Breast epithelium (tissue), 4 donors: ENCODE results near the gene L3MBTL3. TPM values are rescaled to one million over a fixed set of nuclear protein-coding genes. Genes with fewer than 3 reads are reported as not detected.

Experiments
- DNase-seq, 2 donors: peaks; one replicate each; pipeline ENCODE4 v3.0.0-alpha.2; 2019; ENCODE audit warnings: low spot score in 2 of 2
- H3K27ac ChIP-seq, 2 donors: fragments of 200-600 bp; sonication (generic) in 1 of 2; one replicate each; pipeline ENCODE4 v1.5.1; 2016 to 2019; ENCODE audit warnings: mild to moderate bottlenecking in 1 of 2
- H3K27me3 ChIP-seq, 2 donors: fragments of 200-600 bp; sonication (generic) in 1 of 2; one replicate each; pipeline versions ENCODE4 v1.5.1 to v1.6.0; 2017 to 2019; ENCODE audit warnings: control low read depth in 1 of 2, mild to moderate bottlenecking in 1 of 2
- H3K36me3 ChIP-seq: fragments of 200-600 bp; one replicate; pipeline ENCODE4 v1.5.1; 2019
- H3K4me1 ChIP-seq, 2 donors: fragments of 200-600 bp; sonication (generic); one replicate each; pipeline ENCODE4 v1.5.1; 2016 to 2019; ENCODE audit warnings: control low read depth in 1 of 2
- H3K4me3 ChIP-seq, 3 donors: fragments of 200-600 bp; sonication (generic); 1 replicate in 2 of 3; 2 replicates in 1 of 3; pipeline ENCODE4 v1.5.1; 2016 to 2019; ENCODE audit warnings: mild to moderate bottlenecking in 3 of 3, moderate library complexity in 2 of 3
- H3K9me3 ChIP-seq, 2 donors: fragments of 200-600 bp; sonication (generic) in 1 of 2; one replicate each; pipeline ENCODE4 v1.5.1; 2016 to 2019; ENCODE audit warnings: control low read depth in 1 of 2
- CTCF ChIP-seq, 3 donors: fragments of 450-650 bp; IDR thresholded peaks; one replicate each; pipeline ENCODE4 v1.5.1; 2016 to 2017; ENCODE audit warnings: antibody characterized with exemption in 3 of 3, mild to moderate bottlenecking in 3 of 3, moderate library complexity in 3 of 3
- POLR2A ChIP-seq: fragments of 450-650 bp; IDR thresholded peaks from one replicate; pipeline ENCODE4 v1.6.1; 2016; ENCODE audit warnings: antibody characterized with exemption, mild to moderate bottlenecking, moderate library complexity
- POLR2AphosphoS5 ChIP-seq, 3 donors: sonication (generic); formaldehyde crosslinking; IDR thresholded peaks; one replicate each; pipeline ENCODE4 v1.6.1; 2017; ENCODE audit warnings: antibody characterized with exemption in 3 of 3
- intact Hi-C: fragments of 100-400 bp; cut with DNase I; formaldehyde crosslinking; loops from one replicate; pipeline ENCODE4 v1.15.1; 2023; ENCODE audit warnings: low total_unique reads
- total RNA-seq, 3 donors: library from RNA; depleted of rRNA; stranded (reverse); fragments of >200 nt; gene quantifications; one replicate each; pipeline ENCODE4 v1.1.0, GENCODE V29; 2016

Gene L3MBTL3
- total RNA-seq, 3 donors from 2014 or later: 7.4 to 16.7 (median 9.7) TPM

GRCh38 chr6:130090796-130091195 is 72.4 kb downstream of the L3MBTL3 start:
- intact Hi-C loops: no loop called here
- Histone ChIP-seq H3K27ac (no peak overlapping the region), H3K36me3 (no peaks in the 10 kb centered on the region)

GRCh38 chr6:130093546-130093945 is 75.2 kb downstream of the L3MBTL3 start:
- TF ChIP-seq POLR2AphosphoS5 (IDR thresholded peaks at IDR 0.05): no peak
- TF ChIP-seq POLR2A: no peak
- no peak for TF ChIP-seq CTCF (IDR thresholded peaks at IDR 0.05)

More at GRCh38 chr6:130090796-130091195, 72.4 kb downstream of the L3MBTL3 start:
- Histone ChIP-seq H3K27me3 (no peaks in the 10 kb centered on the region), H3K4me3 (no peak overlapping the region), H3K9me3 (no peaks in the 10 kb centered on the region), H3K4me1 (no peaks in the 10 kb centered on the region)
- no peak for DNase-seq
- TF ChIP-seq POLR2A (no peak), CTCF (IDR thresholded peaks at IDR 0.05) (no peak), POLR2AphosphoS5 (IDR thresholded peaks at IDR 0.05) (no peak)

GRCh38 chr6:130098317-130098716 is 79.9 kb downstream of the L3MBTL3 start:
- Histone ChIP-seq H3K36me3 (no peaks in the 10 kb centered on the region), H3K4me3 (no peak overlapping the region), H3K27ac (no peak overlapping the region), H3K9me3 (no peaks in the 10 kb centered on the region), H3K4me1 (no peaks in the 10 kb centered on the region), H3K27me3 (no peaks in the 10 kb centered on the region)
- DNase-seq: no peak
- intact Hi-C loops: no loop called here
- TF ChIP-seq POLR2AphosphoS5 (IDR thresholded peaks at IDR 0.05) (no peak), CTCF (IDR thresholded peaks at IDR 0.05) (no peak), POLR2A (no peak)

More at GRCh38 chr6:130093546-130093945, 75.2 kb downstream of the L3MBTL3 start:
- Histone ChIP-seq H3K9me3 (no peaks in the 10 kb centered on the region), H3K27ac (no peak overlapping the region), H3K4me3 (no peak overlapping the region), H3K4me1 (no peaks in the 10 kb centered on the region), H3K36me3 (no peaks in the 10 kb centered on the region), H3K27me3 (no peaks in the 10 kb centered on the region)
- DNase-seq: no peak
- intact Hi-C loops: no loop called here

- no peak overlapping the region for H3K4me3 ChIP-seq
- TF ChIP-seq POLR2AphosphoS5 (IDR thresholded peaks at IDR 0.05) (no peak), POLR2A (no peak), CTCF (IDR thresholded peaks at IDR 0.05) (no peak)
- H3K4me1 ChIP-seq: no peaks in the 10 kb centered on the region
- no peak for DNase-seq
- intact Hi-C loops: no loop called here
- H3K36me3 ChIP-seq: no peaks in the 10 kb centered on the region
- no peak overlapping the region for H3K27ac ChIP-seq
- H3K9me3 ChIP-seq: no peaks in the 10 kb centered on the region
- no peaks in the 10 kb centered on the region for H3K27me3 ChIP-seq
Measured at GRCh38 chr6:130099119-130099518, 80.7 kb downstream of the L3MBTL3 start.

GRCh38 chr6:130105996-130106704 is 87.8 kb downstream of the L3MBTL3 start:
- DNase-seq: no peak
- Histone ChIP-seq H3K27me3 (no peaks in the 10 kb centered on the region), H3K9me3 (no peaks in the 10 kb centered on the region), H3K4me3 (no peak overlapping the region), H3K4me1 (no peaks in the 10 kb centered on the region), H3K36me3 (no peaks in the 10 kb centered on the region), H3K27ac (no peak overlapping the region)
- TF ChIP-seq CTCF (IDR thresholded peaks at IDR 0.05) (no peak), POLR2AphosphoS5 (IDR thresholded peaks at IDR 0.05) (no peak), POLR2A (no peak)
- intact Hi-C loops: no loop called here
